ENCODE measurements around the gene METTL23. TPM values are rescaled to one million over a fixed set of nuclear protein-coding genes. Genes with fewer than 3 reads are reported as not detected.

The METTL23 gene
- total RNA-seq, 4 donors from 2014 or later = 18.3 to 29.7 (median 23.0) TPM

GRCh38 chr17:76702076-76702475 is 24.6 kb upstream of the METTL23 start:
- no peak overlapping the region for H3K4me3 ChIP-seq
- intact Hi-C loops (cut with DNase I) = no loop called here
- peaks cover 84 to 99% (median 96%) of the 10 kb centered on the region in 4 donors for H3K4me1 ChIP-seq
- peaks cover 0 to 4% (median 0%) of the 10 kb centered on the region in 4 donors for H3K36me3 ChIP-seq
- TF ChIP-seq EP300 (IDR thresholded peaks at IDR 0.05) = no peak
- TF ChIP-seq CTCF (IDR thresholded peaks at IDR 0.05) = no peak
- no peaks in the 10 kb centered on the region for H3K9me3 ChIP-seq
- no peaks in the 10 kb centered on the region for H3K27me3 ChIP-seq
- DNase-seq (ENCODE audit: extremely low spot score) = no peak
- 51% methylated on average over 2 of the region's 2 CpGs for WGBS
- peak overlapping the region; percentile 89 to 96 (median 93) for H3K27ac ChIP-seq (replicated peaks in 1 of 4)

- H3K27me3 ChIP-seq = no peaks in the 10 kb centered on the region
- TF ChIP-seq CTCF (IDR thresholded peaks at IDR 0.05) = no peak
- no peak for TF ChIP-seq EP300 (IDR thresholded peaks at IDR 0.05)
- TF ChIP-seq POLR2A (IDR thresholded peaks at IDR 0.05; ENCODE audit: low read depth) = no peak
- no peak for TF ChIP-seq POLR2AphosphoS5 (IDR thresholded peaks at IDR 0.05)
- H3K27ac ChIP-seq (replicated peaks in 1 of 4) = peak overlapping the region; percentile 89 to 96 (median 93)
- DNase-seq (ENCODE audit: extremely low spot score) = no peak
- H3K36me3 ChIP-seq = peaks cover 0 to 4% (median 0%) of the 10 kb centered on the region in 4 donors
- no peak overlapping the region for H3K4me3 ChIP-seq
- H3K9me3 ChIP-seq = no peaks in the 10 kb centered on the region
- intact Hi-C loops (cut with DNase I) = no loop called here
- WGBS = 82% methylated on average over 10 of the region's 10 CpGs
- H3K4me1 ChIP-seq = peaks cover 84 to 99% (median 96%) of the 10 kb centered on the region in 4 donors
These were observed 23.6 kb upstream of the METTL23 start for GRCh38 chr17:76702941-76703637.

GRCh38 chr17:76704805-76705204 is 21.8 kb upstream of the METTL23 start:
- H3K27me3 ChIP-seq = no peaks in the 10 kb centered on the region
- H3K4me1 ChIP-seq = peaks cover 79 to 99% (median 96%) of the 10 kb centered on the region in 4 donors
- H3K9me3 ChIP-seq = no peaks in the 10 kb centered on the region
- intact Hi-C loops (cut with DNase I) = no loop called here
- WGBS = 19% methylated on average over 4 of the region's 4 CpGs
- H3K27ac ChIP-seq (replicated peaks in 1 of 4) = peak overlapping the region; percentile 49 to 98 (median 97)
- H3K4me3 ChIP-seq = no peak overlapping the region
- peaks cover 0 to 2% (median 0%) of the 10 kb centered on the region in 4 donors for H3K36me3 ChIP-seq
- DNase-seq (ENCODE audit: extremely low spot score) = no peak
- no peak for TF ChIP-seq POLR2A (IDR thresholded peaks at IDR 0.05; ENCODE audit: low read depth)
- TF ChIP-seq EP300 (IDR thresholded peaks at IDR 0.05) = no peak
- TF ChIP-seq POLR2AphosphoS5 (IDR thresholded peaks at IDR 0.05) = no peak
- no peak for TF ChIP-seq CTCF (IDR thresholded peaks at IDR 0.05)

GRCh38 chr17:76706817-76707216 is 19.8 kb upstream of the METTL23 start:
- peaks cover 68 to 89% (median 87%) of the 10 kb centered on the region in 4 donors for H3K4me1 ChIP-seq
- WGBS = 62% methylated on average over 3 of the region's 3 CpGs
- H3K27me3 ChIP-seq = no peaks in the 10 kb centered on the region
- H3K9me3 ChIP-seq = no peaks in the 10 kb centered on the region
- no peak for DNase-seq (ENCODE audit: extremely low spot score)
- H3K27ac ChIP-seq (replicated peaks in 1 of 4) = peak overlapping the region; percentile 97 to 98 (median 98)
- TF ChIP-seq POLR2A (IDR thresholded peaks at IDR 0.05; ENCODE audit: low read depth) = no peak
- no peak for TF ChIP-seq POLR2AphosphoS5 (IDR thresholded peaks at IDR 0.05)
- TF ChIP-seq EP300 (IDR thresholded peaks at IDR 0.05) = no peak
- TF ChIP-seq CTCF (IDR thresholded peaks at IDR 0.05) = no peak
- H3K36me3 ChIP-seq = no peaks in the 10 kb centered on the region
- H3K4me3 ChIP-seq = no peak overlapping the region
- intact Hi-C loops (cut with DNase I) = no loop called here

All from esophagus muscularis mucosa (tissue), 4 donors.